Right lobe of liver (tissue), 4 donors: Measurements from ENCODE around the gene MAP3K20.

Source experiments
- POLR2A ChIP-seq: fragments of 450-650 bp; IDR thresholded peaks from one replicate; pipeline ENCODE4 v1.6.1; 2017; ENCODE audit warnings: antibody characterized with exemption, mild to moderate bottlenecking
- TF ChIP-seq, protein P1 (sequence below), 4 donors: fragments of 200-600 bp in 3 of 4; fragments of 450-650 bp in 1 of 4; IDR thresholded peaks; one replicate each; pipeline versions ENCODE4 v1.5.1 to v1.8.0; 2016 to 2022; ENCODE audit warnings: antibody characterized with exemption in 4 of 4, mild to moderate bottlenecking in 2 of 4
- donor health status: DM: no; HTN: no; CAD: no.
- donor health status: DM: no; HTN: no; CAD: no.
- donor health status: DM: no; HTN: yes; CAD: no.

DNA sequence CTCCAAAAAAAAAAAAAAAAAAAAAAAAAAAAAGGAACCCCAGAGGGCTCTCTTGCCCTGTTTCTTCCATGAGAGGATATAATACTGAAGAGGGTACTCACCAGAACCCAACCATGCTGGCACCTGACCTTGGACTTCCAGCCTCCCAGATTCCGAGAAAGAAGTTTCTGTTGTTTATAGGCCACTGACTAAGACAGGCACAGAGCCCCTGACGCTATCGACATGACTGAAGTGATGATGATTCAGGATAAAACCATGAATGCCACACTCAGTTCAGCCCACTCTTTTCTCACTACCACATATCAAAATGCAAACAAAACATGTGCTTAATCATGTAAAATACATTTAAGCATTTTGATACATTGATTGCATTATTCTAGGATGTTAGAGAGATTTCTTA is 212.9 kb downstream of the MAP3K20 start:
- TF ChIP-seq, protein P1, sequence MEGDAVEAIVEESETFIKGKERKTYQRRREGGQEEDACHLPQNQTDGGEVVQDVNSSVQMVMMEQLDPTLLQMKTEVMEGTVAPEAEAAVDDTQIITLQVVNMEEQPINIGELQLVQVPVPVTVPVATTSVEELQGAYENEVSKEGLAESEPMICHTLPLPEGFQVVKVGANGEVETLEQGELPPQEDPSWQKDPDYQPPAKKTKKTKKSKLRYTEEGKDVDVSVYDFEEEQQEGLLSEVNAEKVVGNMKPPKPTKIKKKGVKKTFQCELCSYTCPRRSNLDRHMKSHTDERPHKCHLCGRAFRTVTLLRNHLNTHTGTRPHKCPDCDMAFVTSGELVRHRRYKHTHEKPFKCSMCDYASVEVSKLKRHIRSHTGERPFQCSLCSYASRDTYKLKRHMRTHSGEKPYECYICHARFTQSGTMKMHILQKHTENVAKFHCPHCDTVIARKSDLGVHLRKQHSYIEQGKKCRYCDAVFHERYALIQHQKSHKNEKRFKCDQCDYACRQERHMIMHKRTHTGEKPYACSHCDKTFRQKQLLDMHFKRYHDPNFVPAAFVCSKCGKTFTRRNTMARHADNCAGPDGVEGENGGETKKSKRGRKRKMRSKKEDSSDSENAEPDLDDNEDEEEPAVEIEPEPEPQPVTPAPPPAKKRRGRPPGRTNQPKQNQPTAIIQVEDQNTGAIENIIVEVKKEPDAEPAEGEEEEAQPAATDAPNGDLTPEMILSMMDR (IDR thresholded peaks at IDR 0.05): no peak
- TF ChIP-seq POLR2A: no peak
